Ovary (tissue), 9 donors: Measurements from ENCODE around the gene NRXN3. TPM values are rescaled to one million over a fixed set of nuclear protein-coding genes. Genes with fewer than 3 reads are reported as not detected.

Source experiments
- DNase-seq, 5 donors: peaks; one replicate each; pipeline ENCODE4 v3.0.0-alpha.2; 2019 to 2020
- H3K27ac ChIP-seq, 2 donors: fragments of 200-600 bp; one replicate each; pipeline versions ENCODE4 v1.5.1 to v1.8.0; 2019 to 2022
- H3K27me3 ChIP-seq: fragments of 200-600 bp; one replicate; pipeline ENCODE4 v1.8.0; 2022
- H3K36me3 ChIP-seq: fragments of 200-600 bp; sonication (generic); one replicate; pipeline ENCODE4 v1.5.1; 2019
- H3K4me1 ChIP-seq: one replicate; pipeline ENCODE4 v1.8.1; 2013; ENCODE audit warnings: mild to moderate bottlenecking, moderate library complexity; ENCODE audit not compliant: insufficient read depth
- H3K4me3 ChIP-seq: fragments of 200-600 bp; sonication (generic); one replicate; pipeline ENCODE4 v1.5.1; 2017
- H3K9me3 ChIP-seq, 2 donors: fragments of 200-600 bp in 1 of 2; sonication (generic) in 1 of 2; one replicate each; pipeline versions ENCODE4 v1.5.1 to v1.8.1; 2013 to 2019; ENCODE audit warnings: mild to moderate bottlenecking in 1 of 2, moderate library complexity in 1 of 2
- CTCF ChIP-seq, 3 donors: fragments of 450-650 bp in 2 of 3; fragments of 200-600 bp in 1 of 3; IDR thresholded peaks; one replicate each; pipeline versions ENCODE4 v1.5.1 to v1.8.0; 2016 to 2022; ENCODE audit warnings: antibody characterized with exemption in 3 of 3, mild to moderate bottlenecking in 1 of 3
- EP300 ChIP-seq: sonication (generic); formaldehyde crosslinking; IDR thresholded peaks from one replicate; pipeline ENCODE4 v1.6.1; 2017; ENCODE audit warnings: antibody characterized with exemption
- POLR2A ChIP-seq: fragments of 450-650 bp; IDR thresholded peaks from one replicate; pipeline ENCODE4 v1.6.1; 2017; ENCODE audit warnings: antibody characterized with exemption, mild to moderate bottlenecking, moderate library complexity
- WGBS, 3 donors: extraction: QIAGEN DNeasy Blood & Tissue Kit in 1 of 3; methylation state at CpG; one replicate each; pipeline versions ENCODE4 v1.1.5 to v1.1.7; 2013 to 2017; 5-methylcytosine and 5-hydroxymethylcytosine counted together
- intact Hi-C, 4 donors: fragments of 100-400 bp; cut with DNase I; formaldehyde crosslinking; loops; one replicate each; pipeline versions ENCODE4 v1.11.0 to v1.15.1; 2022 to 2023
- polyA plus RNA-seq, 2 donors: library from polyadenylated mRNA; stranded (reverse); fragments of 200-250 nt in 1 of 2; fragments of 350-450 nt in 1 of 2; fragmentation: Illumina TruSeq in 1 of 2; extraction: RNeasy Lipid Tissue Mini Kit (QIAGEN cat#74804) in 1 of 2; gene quantifications; one replicate each; pipeline ENCODE4 v1.2.3, GENCODE V29; 2013 to 2014
- total RNA-seq, 7 donors: library from RNA; depleted of rRNA in 2 of 7; stranded (reverse); fragments of >200 nt in 2 of 7; fragmentation: NEBNext Ultra II Directional in 3 of 7; extraction: Animal tissue kit (Norgen Biotek cat#: 25700) in 3 of 7; gene quantifications; one replicate each; pipeline versions ENCODE4 v1.1.0 to v1.2.4, GENCODE V29; 2016 to 2023
- donor health status: DM: no; HTN: no; CAD: no; lungs with moderate emphysema.
- donor health status: DM: no; HTN: no; CAD: no.
- donor health status: Bipolar disorder and iron deficiency.
- donor health status: DM: yes; HTN: yes; CAD: no.
- donor health status: DM: no; HTN: no; CAD: no.
- donor health status: DM: yes; HTN: yes; CAD: no.

NRXN3 gene
- total and polyA plus RNA-seq, 9 donors, result 0.28 to 6.2 (median 0.82) TPM

- no peaks in the 10 kb centered on the region for H3K4me1 ChIP-seq
- no peaks in the 10 kb centered on the region for H3K36me3 ChIP-seq
- H3K27me3 ChIP-seq, result no peaks in the 10 kb centered on the region
- H3K9me3 ChIP-seq, result no peaks in the 10 kb centered on the region
- TF ChIP-seq EP300 (no peak), CTCF (IDR thresholded peaks at IDR 0.05) (no peak)
- intact Hi-C loops, result no loop called here
- WGBS, 3 donors, result 76 to 82% (median 77%) methylated on average over 4 of the region's 4 CpGs
- H3K4me3 ChIP-seq, result no peak overlapping the region
- H3K27ac ChIP-seq, result no peak overlapping the region
- no peak for DNase-seq
These were observed 1720.4 kb downstream of the NRXN3 start for GRCh38 chr14:79890527-79890926.

- Histone ChIP-seq H3K4me3 (no peak overlapping the region), H3K4me1 (no peaks in the 10 kb centered on the region), H3K27ac (no peak overlapping the region), H3K27me3 (no peaks in the 10 kb centered on the region), H3K9me3 (no peaks in the 10 kb centered on the region), H3K36me3 (no peaks in the 10 kb centered on the region)
- 54 to 59% (median 56%) methylated on average over 1 of the region's 1 CpG for WGBS, 3 donors
- no peak for TF ChIP-seq CTCF (IDR thresholded peaks at IDR 0.05)
- TF ChIP-seq EP300, result no peak
- TF ChIP-seq POLR2A, result no peak
- no peak for DNase-seq
- intact Hi-C loops, result no loop called here
These were observed 1725.8 kb downstream of the NRXN3 start for GRCh38 chr14:79896009-79896408.

- Histone ChIP-seq H3K9me3 (no peaks in the 10 kb centered on the region), H3K4me1 (no peaks in the 10 kb centered on the region), H3K4me3 (no peak overlapping the region), H3K27ac (no peak overlapping the region), H3K36me3 (no peaks in the 10 kb centered on the region), H3K27me3 (no peaks in the 10 kb centered on the region)
- DNase-seq, result no peak
- WGBS, 3 donors, result 79 to 87% (median 86%) methylated on average over 3 of the region's 3 CpGs
- no peak for TF ChIP-seq EP300
- intact Hi-C loops, result no loop called here
These were observed 1729.4 kb downstream of the NRXN3 start for GRCh38 chr14:79899610-79900009.

- no peaks in the 10 kb centered on the region for H3K36me3 ChIP-seq
- no peak overlapping the region for H3K4me3 ChIP-seq
- TF ChIP-seq CTCF (IDR thresholded peaks at IDR 0.05) (no peak), EP300 (no peak), POLR2A (no peak)
- H3K4me1 ChIP-seq, result no peaks in the 10 kb centered on the region
- intact Hi-C loops, result no loop called here
- WGBS, 3 donors, result 78 to 91% (median 83%) methylated on average over 1 of the region's 1 CpG
- no peaks in the 10 kb centered on the region for H3K27me3 ChIP-seq
- no peak overlapping the region for H3K27ac ChIP-seq
- no peak for DNase-seq
- no peaks in the 10 kb centered on the region for H3K9me3 ChIP-seq
These were observed 1734.3 kb downstream of the NRXN3 start for GRCh38 chr14:79904497-79904896.

GRCh38 chr14:79906994-79907393, 1736.8 kb downstream of the NRXN3 start:
- intact Hi-C loops, result no loop called here
- no peak for DNase-seq
- no peaks in the 10 kb centered on the region for H3K9me3 ChIP-seq
- no peaks in the 10 kb centered on the region for H3K36me3 ChIP-seq
- TF ChIP-seq EP300 (no peak), POLR2A (no peak), CTCF (IDR thresholded peaks at IDR 0.05) (no peak)
- no peak overlapping the region for H3K27ac ChIP-seq
- 46 to 68% (median 53%) methylated on average over 1 of the region's 1 CpG for WGBS, 3 donors
- no peak overlapping the region for H3K4me3 ChIP-seq
- no peaks in the 10 kb centered on the region for H3K4me1 ChIP-seq
- H3K27me3 ChIP-seq, result no peaks in the 10 kb centered on the region
